Measurements from ENCODE around the gene SLC37A1.
A peak's percentile ranks its signal among the peaks of the same experiment; 100 is the strongest.

SLC37A1 gene

GRCh38 chr21:42496120-42496838 lies 17.4 kb upstream of the SLC37A1 start, which contains the start of gene RSPH1:
Gene RSPH1, minus strand, starts transcription at chr21:42496224. Its CDS starts 38 bp downstream, at chr21:42496186.
- no peak for TF ChIP-seq CTCF (IDR thresholded peaks at IDR 0.05)
- Histone ChIP-seq H3K27ac (peak within 1 kb of the TSS; percentile 50 to 85), H3K4me3 (peak within 1 kb of the TSS; percentile 89)
- DNase-seq (ENCODE audit: low spot score), result peak; percentile 100

GRCh38 chr21:42496839-42497202 lies 16.8 kb upstream of the SLC37A1 start:
- no peak for DNase-seq (ENCODE audit: low spot score)
- no peak for TF ChIP-seq CTCF (IDR thresholded peaks at IDR 0.05)
- H3K27ac ChIP-seq, result peak overlapping the region; percentile 50 to 85
- H3K4me3 ChIP-seq, result peak overlapping the region; percentile 89

GRCh38 chr21:42498012-42498411 lies 15.6 kb upstream of the SLC37A1 start:
- no peak for TF ChIP-seq CTCF (IDR thresholded peaks at IDR 0.05)
- DNase-seq (ENCODE audit: low spot score), result no peak
- H3K4me3 ChIP-seq, result no peak overlapping the region
- no peak overlapping the region for H3K27ac ChIP-seq

- no peak for DNase-seq (ENCODE audit: low spot score)
- H3K4me3 ChIP-seq, result no peak overlapping the region
- H3K27ac ChIP-seq, result no peak overlapping the region
- TF ChIP-seq CTCF (IDR thresholded peaks at IDR 0.05), result no peak
Measured at GRCh38 chr21:42499444-42500112, 14.1 kb upstream of the SLC37A1 start.

- H3K27ac ChIP-seq, result no peak overlapping the region
- no peak for DNase-seq (ENCODE audit: low spot score)
- TF ChIP-seq CTCF (IDR thresholded peaks at IDR 0.05), result no peak
- no peak overlapping the region for H3K4me3 ChIP-seq
Measured at GRCh38 chr21:42500225-42500624, 13.4 kb upstream of the SLC37A1 start.

GRCh38 chr21:42500736-42501135 lies 12.9 kb upstream of the SLC37A1 start:
- DNase-seq (ENCODE audit: low spot score), result no peak
- H3K27ac ChIP-seq, result no peak overlapping the region
- H3K4me3 ChIP-seq, result no peak overlapping the region
- TF ChIP-seq CTCF (IDR thresholded peaks at IDR 0.05), result no peak

GRCh38 chr21:42503711-42504110 lies 9.9 kb upstream of the SLC37A1 start:
- DNase-seq (ENCODE audit: low spot score), result no peak
- Histone ChIP-seq H3K4me3 (no peak overlapping the region), H3K27ac (no peak overlapping the region)
- no peak for TF ChIP-seq CTCF (IDR thresholded peaks at IDR 0.05)

Measured in coronary artery (tissue), 2 donors.